ENCODE data around the gene PDP2.

GRCh38 chr16:66917741-66918140, 37.4 kb downstream of the PDP2 start:
- TF ChIP-seq LEF1 (IDR thresholded peaks at IDR 0.05; ENCODE audit: borderline replicate concordance) (no peak), BHLHE40 (IDR thresholded peaks at IDR 0.05; ENCODE audit: borderline replicate concordance) (no peak), NFRKB (IDR thresholded peaks at IDR 0.05) (no peak), HDGF (IDR thresholded peaks at IDR 0.05; ENCODE audit: borderline replicate concordance) (no peak), SP1 (IDR thresholded peaks at IDR 0.05) (no peak), FOXM1 (IDR thresholded peaks at IDR 0.05; ENCODE audit: borderline replicate concordance) (no peak), ZNF384 (IDR thresholded peaks at IDR 0.05) (no peak), PKNOX1 (IDR thresholded peaks at IDR 0.05) (no peak), SUZ12 (IDR thresholded peaks at IDR 0.05) (no peak), ELF4 (IDR thresholded peaks at IDR 0.05) (no peak), FOXA1 (IDR thresholded peaks at IDR 0.05) (no peak), FOXK2 (IDR thresholded peaks at IDR 0.05) (no peak), ARNT (IDR thresholded peaks at IDR 0.05) (no peak)
